ENCODE results near the gene CYFIP2.

The CYFIP2 gene

DNA sequence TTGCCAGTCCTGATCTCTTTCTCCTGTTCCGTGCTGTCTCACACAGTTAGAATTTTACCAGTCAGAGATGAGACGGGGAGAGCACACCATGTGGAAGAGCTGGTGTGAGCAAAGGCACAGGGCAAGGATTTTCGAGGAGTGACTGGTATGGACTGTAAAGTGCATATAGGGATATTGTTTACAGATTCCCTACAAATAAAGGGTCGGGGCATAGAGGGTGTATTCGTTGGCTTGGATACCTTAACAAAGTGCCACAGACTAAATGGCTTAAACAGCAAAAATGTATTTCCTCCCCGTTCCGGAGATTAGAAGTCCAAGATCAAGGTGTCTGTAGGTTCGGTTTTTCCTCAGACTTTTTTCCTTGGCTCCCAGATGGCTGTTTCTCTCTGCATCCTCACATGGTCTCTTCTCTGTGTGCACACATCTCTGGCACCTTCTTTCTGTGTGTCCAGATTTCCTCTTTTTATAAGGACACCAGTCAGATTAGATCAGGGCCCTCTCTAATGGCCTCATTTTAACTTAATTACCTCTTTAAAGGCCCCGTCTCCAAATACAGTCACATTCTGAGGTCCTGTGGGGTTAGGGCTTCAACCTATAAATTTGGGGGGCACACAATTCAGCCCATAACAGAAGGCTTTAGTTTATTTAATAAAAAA is 23.4 kb downstream of the CYFIP2 start:
- Histone ChIP-seq H3K4me1 (ENCODE audit: control insufficient read depth, insufficient read depth, low read length) (no peaks in the 10 kb centered on the region), H3K27ac (ENCODE audit: extremely low read depth, low read depth, low read length) (no peak overlapping the region), H3K9me3 (ENCODE audit: control insufficient read depth, insufficient read depth, low read depth, low read length) (no peaks in the 10 kb centered on the region), H3K36me3 (ENCODE audit: control insufficient read depth in 2 of 2, insufficient read depth in 1 of 2, low read length in 2 of 2) (peaks cover 18 to 82% of the 10 kb centered on the region in 2 experiments), H3K4me3 (ENCODE audit: low read depth, low read length) (no peak overlapping the region)
- ChIA-PET CTCF (interaction anchor here (1.4 to 1.5 kb wide), 3 partner anchors 14 to 35 kb away, joined by 5 to 11 read pairs (median 5); no protein-coding TSS in a partner anchor), POLR2A (no interaction called here)
- TF ChIP-seq YY2 (tag by site-specific recombination; IDR thresholded peaks at IDR 0.05) (no peak), BCL11A (tag by site-specific recombination; IDR thresholded peaks at IDR 0.05; ENCODE audit: low read depth) (no peak), ZNF544 (tag by site-specific recombination; IDR thresholded peaks at IDR 0.05) (no peak), ZNF792 (tag by site-specific recombination; IDR thresholded peaks at IDR 0.05) (no peak), HOXA7 (CRISPR knock-in tag; IDR thresholded peaks at IDR 0.05; ENCODE audit: borderline replicate concordance) (no peak), GLIS2 (tag by site-specific recombination; IDR thresholded peaks at IDR 0.05) (no peak), ZNF830 (tag by site-specific recombination; IDR thresholded peaks at IDR 0.05; ENCODE audit: low read depth) (no peak), ZNF76 (tag by site-specific recombination; IDR thresholded peaks at IDR 0.05; ENCODE audit: borderline replicate concordance, low read depth) (no peak), ZNF791 (tag by site-specific recombination; IDR thresholded peaks at IDR 0.05) (no peak), ZNF175 (tag by site-specific recombination; IDR thresholded peaks at IDR 0.05) (no peak), ZNF530 (tag by site-specific recombination; IDR thresholded peaks at IDR 0.05; ENCODE audit: low read depth) (no peak), ZNF350 (tag by site-specific recombination; IDR thresholded peaks at IDR 0.05) (no peak), SALL2 (tag by site-specific recombination; IDR thresholded peaks at IDR 0.05; ENCODE audit: borderline replicate concordance) (no peak), ZNF488 (tag by site-specific recombination; IDR thresholded peaks at IDR 0.05) (no peak), ZNF660 (tag by site-specific recombination; IDR thresholded peaks at IDR 0.05) (no peak), ZNF777 (tag by site-specific recombination; IDR thresholded peaks at IDR 0.05; ENCODE audit: borderline replicate concordance) (no peak)

DNA sequence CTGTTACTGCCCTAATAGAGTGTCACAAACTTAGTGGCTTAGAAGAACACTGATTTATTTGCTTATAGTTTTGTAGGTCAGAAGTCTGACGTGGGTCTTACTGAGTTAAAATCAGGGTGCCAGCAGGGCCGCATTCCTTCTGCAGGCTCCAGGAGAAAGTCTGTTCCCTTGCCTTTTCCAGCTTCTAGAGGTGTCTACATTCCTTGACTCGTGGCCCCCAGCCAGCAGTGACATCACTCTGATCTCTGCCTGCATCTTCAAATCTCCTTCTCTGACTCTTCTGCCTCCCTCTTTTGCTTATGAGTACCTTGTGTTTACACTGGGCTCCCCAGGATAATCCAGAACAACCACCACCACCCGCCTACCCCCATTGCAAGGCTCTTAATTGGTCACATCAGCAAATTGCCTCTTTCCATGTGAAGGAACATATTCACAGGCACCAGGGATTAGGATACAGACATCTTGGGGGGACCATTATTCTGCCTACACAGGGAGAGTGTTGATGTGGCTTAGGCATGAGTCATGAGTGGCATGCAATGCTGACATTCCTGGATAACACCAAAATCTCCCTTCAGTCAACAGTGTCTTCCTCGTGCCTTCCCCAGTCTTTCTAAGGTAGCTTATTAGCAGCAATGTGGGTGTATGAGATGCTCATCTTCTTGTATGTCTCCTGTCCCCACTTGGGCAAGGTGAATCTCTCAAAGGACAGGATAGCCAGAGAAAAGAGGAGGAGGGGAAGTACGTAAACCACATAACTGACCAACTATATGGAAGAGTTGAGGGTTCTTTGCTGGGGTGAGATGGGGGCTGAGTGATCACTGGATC is 24.4 kb downstream of the CYFIP2 start:
- peaks cover 20 to 85% of the 10 kb centered on the region in 2 experiments for H3K36me3 ChIP-seq (ENCODE audit: control insufficient read depth in 2 of 2, insufficient read depth in 1 of 2, low read length in 2 of 2)
- POLR2A ChIA-PET: no interaction called here
- no peak overlapping the region for H3K27ac ChIP-seq (ENCODE audit: extremely low read depth, low read depth, low read length)
- H3K4me3 ChIP-seq (ENCODE audit: low read depth, low read length): no peak overlapping the region
- no peaks in the 10 kb centered on the region for H3K4me1 ChIP-seq (ENCODE audit: control insufficient read depth, insufficient read depth, low read length)
- TF ChIP-seq PRDM1 (tag by site-specific recombination; IDR thresholded peaks at IDR 0.05) (peak; percentile 44; the same call in 1 of the 2 replicates), ZNF239 (tag by site-specific recombination; IDR thresholded peaks at IDR 0.05) (no peak), ZFHX2 (tag by site-specific recombination; conservative IDR thresholded peaks at IDR 0.05) (peak; percentile 12; the same call in 1 of the 2 replicates), SP7 (tag by site-specific recombination; IDR thresholded peaks at IDR 0.05) (0 out of 2 replicates have a peak, but pooled peaks have one; percentile 11)
- CTCF ChIA-PET: interaction anchor here (0.5 to 1.6 kb wide), 3 partner anchors 13 to 39 kb away, joined by 4 to 6 read pairs (median 5); no protein-coding TSS in a partner anchor
- H3K9me3 ChIP-seq (ENCODE audit: control insufficient read depth, insufficient read depth, low read depth, low read length): no peaks in the 10 kb centered on the region
